Stimulated activated CD8-positive, alpha-beta memory T cell treated with anti-CD3 and anti-CD28 coated beads, Interleukin-4, amount 100 ng/mL, for 24 hours (primary cell): Measurements from ENCODE around the gene RPS6KA4.

Experiments used
- DNase-seq: peaks from one replicate; pipeline ENCODE4 v3.0.0-alpha.2; 2020; ENCODE audit warnings: low read depth

Gene RPS6KA4

GRCh38 chr11:64327375-64327774, 31.6 kb upstream of the RPS6KA4 start:
- no peak for DNase-seq

- DNase-seq, result no peak
Measured at GRCh38 chr11:64327993-64328392, 31.0 kb upstream of the RPS6KA4 start.

DNA sequence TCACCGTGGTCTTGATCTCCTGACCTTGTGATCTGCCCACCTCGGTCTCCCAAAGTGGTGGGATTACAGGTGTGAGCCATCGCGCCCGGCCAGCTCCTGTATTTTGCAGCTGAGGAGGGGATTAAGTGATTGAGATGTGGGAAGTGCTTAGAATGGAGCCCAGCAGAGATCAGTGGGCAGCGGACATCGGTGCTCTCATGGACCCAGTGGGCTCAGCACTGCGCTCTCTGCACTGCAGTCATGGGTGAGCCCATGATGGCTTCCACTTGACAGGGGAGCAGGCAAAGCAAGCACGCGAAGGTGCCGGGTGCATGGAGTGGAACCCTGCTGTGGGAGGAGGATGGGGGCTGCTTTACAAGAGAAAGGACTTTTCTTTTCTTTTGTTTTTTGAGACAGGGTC, 28.1 kb upstream of the RPS6KA4 start:
- DNase-seq, result no peak

DNA sequence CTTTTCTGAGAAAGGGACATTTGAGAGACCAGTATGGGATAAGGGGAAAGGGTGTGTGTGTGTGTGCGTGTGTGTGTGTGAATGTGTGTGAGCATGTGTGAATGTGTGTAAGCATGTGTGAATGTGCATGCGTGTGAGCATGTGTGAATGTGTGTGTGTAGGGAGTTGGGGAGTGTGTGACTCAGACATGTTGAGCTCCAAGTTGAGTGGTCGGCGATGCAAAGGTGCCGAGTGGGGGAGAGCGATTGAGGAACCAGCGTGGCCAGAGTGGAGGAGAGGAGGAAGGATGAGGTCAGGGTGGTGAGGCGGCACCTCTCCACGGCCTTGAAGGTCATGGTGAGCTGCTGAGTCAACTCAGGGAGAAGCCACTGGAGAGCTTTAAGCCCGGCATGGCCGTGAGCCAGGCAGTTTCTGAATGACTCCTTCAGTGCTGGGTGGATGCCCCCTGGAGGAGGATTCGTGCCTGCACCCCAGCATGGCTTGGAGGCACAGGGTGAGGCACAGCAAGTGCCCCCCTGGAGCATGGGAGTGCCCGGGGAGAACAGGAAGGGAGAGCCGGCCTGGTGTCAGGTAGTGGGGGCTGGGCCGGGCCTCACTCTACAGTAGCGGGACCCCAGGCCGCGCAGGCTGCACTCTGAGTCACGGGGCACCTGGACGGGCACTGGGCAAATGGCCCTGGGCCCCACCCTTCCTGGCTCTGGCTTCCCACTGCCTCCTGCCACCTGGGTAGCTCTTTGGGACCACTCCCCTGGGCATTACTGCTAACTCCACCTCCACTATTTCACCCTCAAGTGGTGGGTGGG, 27.2 kb upstream of the RPS6KA4 start:
- peak; percentile 71 for DNase-seq

- DNase-seq, result no peak
Measured at GRCh38 chr11:64333556-64333955, 25.4 kb upstream of the RPS6KA4 start.

- no peak for DNase-seq
Measured at GRCh38 chr11:64334764-64335735, 23.9 kb upstream of the RPS6KA4 start.

GRCh38 chr11:64337538-64338249, 21.3 kb upstream of the RPS6KA4 start:
- DNase-seq, result no peak

GRCh38 chr11:64338716-64339115, 20.2 kb upstream of the RPS6KA4 start:
- DNase-seq, result no peak

DNA sequence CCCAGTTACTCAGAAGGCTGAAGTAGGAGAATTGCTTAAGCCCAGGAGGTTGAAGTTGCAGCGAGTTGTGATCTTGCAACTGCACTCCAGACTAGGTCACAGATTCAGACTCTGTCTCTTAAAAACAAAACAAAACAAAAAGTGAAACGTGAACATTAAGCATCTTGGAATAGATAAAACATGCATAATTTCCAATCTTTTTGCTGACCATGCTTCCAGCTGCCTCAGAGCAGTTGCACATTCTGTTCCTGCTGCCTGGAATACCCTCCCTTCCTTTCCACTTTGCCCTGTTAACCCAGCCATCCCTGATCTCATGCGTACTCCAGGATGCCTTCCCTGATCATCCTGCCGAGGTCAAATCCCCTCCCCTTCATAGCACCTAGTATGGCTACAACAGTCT, 19.7 kb upstream of the RPS6KA4 start:
- no peak for DNase-seq

DNA sequence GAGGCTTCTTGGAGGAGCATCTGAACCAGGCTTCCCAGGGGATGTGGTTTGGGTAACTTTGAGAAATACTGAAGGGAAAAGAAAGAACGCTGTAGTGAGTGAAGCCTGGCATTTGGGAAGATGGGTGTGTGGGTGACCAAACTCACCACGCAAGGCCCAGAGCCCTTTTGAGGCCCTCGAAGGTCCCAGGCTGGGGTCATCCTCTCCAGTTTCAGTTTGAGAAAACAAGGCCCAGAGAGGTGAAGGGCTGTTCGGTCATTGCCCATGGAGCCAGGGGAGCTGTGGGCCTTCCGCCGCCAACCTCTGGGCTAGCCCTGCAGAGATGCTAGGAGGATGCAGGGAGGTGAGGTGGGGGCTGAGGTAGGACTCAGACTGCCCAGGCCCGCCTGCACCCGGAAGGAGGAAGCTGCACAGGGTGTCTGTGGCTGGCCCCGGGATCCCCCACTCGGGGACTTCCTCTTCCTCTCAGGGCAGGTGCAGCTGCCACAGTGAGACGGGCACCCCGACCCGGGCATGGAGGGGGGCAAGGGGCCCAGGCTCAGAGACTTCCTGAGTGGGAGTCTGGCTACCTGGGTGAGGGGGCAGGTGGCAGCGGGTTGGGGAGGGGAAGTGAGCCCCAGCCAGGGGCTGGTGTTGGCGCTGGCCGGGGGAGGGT, 19.1 kb upstream of the RPS6KA4 start, which contains the start of gene CCDC88B:
CCDC88B (plus strand) TSS at position 451 of the 655 bp plus-strand sequence; CDS start at position 514, 63 bp downstream.
- DNase-seq, result peak; percentile 74

GRCh38 chr11:64340671-64341335, 18.2 kb upstream of the RPS6KA4 start:
- DNase-seq, result peak; percentile 73

DNA sequence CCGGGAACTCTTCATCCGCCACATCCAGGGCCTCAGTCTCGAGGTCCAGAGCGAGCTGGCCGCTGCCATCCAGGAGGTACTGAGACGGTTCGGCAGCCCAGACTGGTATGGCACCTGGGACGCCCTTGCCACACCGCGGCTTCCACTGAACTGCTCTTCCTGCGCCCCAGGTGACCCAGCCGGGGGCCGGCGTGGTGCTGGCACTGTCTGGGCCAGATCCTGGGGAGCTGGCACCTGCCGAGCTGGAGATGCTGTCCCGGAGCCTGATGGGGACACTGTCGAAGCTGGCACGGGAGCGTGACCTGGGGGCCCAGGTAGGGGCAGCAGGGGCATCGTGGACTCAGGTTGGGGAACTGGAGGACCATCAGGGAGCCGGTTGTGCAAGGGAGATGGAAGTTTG, 17.5 kb upstream of the RPS6KA4 start:
- no peak for DNase-seq

- DNase-seq, result peak; percentile 84
Measured at GRCh38 chr11:64341851-64342791, 16.8 kb upstream of the RPS6KA4 start.

- DNase-seq, result no peak
Measured at GRCh38 chr11:64342869-64343745, 15.9 kb upstream of the RPS6KA4 start.

- DNase-seq, result no peak
Measured at GRCh38 chr11:64343767-64344559, 15.0 kb upstream of the RPS6KA4 start.

DNA sequence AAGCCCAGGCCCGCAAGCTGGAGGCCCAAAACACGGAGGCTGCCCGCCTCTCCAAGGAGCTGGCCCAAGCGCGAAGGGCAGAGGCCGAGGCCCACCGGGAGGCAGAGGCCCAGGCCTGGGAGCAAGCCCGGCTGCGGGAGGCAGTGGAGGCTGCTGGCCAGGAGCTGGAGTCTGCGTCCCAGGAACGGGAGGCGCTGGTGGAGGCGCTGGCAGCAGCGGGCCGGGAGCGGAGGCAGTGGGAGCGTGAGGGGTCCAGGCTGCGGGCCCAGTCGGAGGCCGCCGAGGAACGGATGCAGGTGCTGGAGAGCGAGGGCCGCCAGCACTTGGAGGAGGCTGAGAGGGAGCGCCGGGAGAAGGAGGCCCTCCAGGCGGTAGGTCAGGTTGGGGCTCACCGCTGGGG, 14.2 kb upstream of the RPS6KA4 start:
- no peak for DNase-seq

- no peak for DNase-seq
Measured at GRCh38 chr11:64347193-64347867, 11.6 kb upstream of the RPS6KA4 start.
